PFSK-1 (cell line): ENCODE measurements around the gene ROBO2.

Experiments used
- FOXP2 ChIP-seq: optimal IDR thresholded peaks from 2 replicates; pipeline ENCODE3; 2011; ENCODE audit warnings: borderline replicate concordance, control low read depth, inconsistent platforms; ENCODE audit not compliant: insufficient read depth; ENCODE audit errors: extremely low read length, extremely low read depth
- POLR2AphosphoS5 ChIP-seq: IDR thresholded peaks from 2 replicates; pipeline ENCODE4 v1.6.1; 2012; ENCODE audit warnings: low read depth, mild to moderate bottlenecking, control low read depth, low read length, moderate library complexity
- SIN3A ChIP-seq: IDR thresholded peaks from 2 replicates; pipeline ENCODE4 v1.6.1; 2012; ENCODE audit warnings: mild to moderate bottlenecking, low read length, moderate library complexity, borderline replicate concordance; ENCODE audit not compliant: insufficient read depth
- TAF1 ChIP-seq: IDR thresholded peaks from 2 replicates; pipeline ENCODE4 v1.6.1; 2012; ENCODE audit warnings: low read length, control low read depth, borderline replicate concordance; ENCODE audit not compliant: insufficient read depth
- TF ChIP-seq, protein P1 (sequence below), 2 experiments: IDR thresholded peaks; 2 replicates each; pipeline versions ENCODE4 v1.6.1 to v1.8.0; 2011 to 2012; ENCODE audit warnings: low read depth in 2 of 2, low read length in 2 of 2, control low read depth in 1 of 2, inconsistent platforms in 1 of 2, mild to moderate bottlenecking in 1 of 2, moderate library complexity in 1 of 2; ENCODE audit not compliant: insufficient read depth in 1 of 2

The ROBO2 gene

DNA sequence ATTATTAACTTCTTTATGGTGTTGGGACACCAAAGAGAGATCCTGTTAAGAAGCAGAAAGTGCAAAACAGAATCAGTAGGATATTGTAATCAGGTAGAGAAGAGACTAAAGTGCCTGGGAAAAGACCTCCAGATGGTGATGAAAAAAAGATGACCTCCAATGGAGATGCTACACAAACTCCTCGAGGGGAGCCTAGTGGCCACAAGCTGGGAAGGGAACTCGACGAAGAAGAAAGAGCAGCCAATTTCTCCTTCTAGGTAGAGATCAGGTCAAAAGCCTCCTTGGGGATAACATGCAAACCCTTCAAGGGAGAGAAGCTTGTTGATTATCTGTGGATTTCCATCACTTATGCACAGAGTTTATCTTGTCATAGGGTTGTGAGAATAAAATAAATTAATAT lies 647.6 kb downstream of the ROBO2 start:
- no peak for TF ChIP-seq SIN3A
- TF ChIP-seq FOXP2: no peak
- TF ChIP-seq POLR2AphosphoS5: no peak
- no peak for TF ChIP-seq TAF1
- TF ChIP-seq, protein P1, sequence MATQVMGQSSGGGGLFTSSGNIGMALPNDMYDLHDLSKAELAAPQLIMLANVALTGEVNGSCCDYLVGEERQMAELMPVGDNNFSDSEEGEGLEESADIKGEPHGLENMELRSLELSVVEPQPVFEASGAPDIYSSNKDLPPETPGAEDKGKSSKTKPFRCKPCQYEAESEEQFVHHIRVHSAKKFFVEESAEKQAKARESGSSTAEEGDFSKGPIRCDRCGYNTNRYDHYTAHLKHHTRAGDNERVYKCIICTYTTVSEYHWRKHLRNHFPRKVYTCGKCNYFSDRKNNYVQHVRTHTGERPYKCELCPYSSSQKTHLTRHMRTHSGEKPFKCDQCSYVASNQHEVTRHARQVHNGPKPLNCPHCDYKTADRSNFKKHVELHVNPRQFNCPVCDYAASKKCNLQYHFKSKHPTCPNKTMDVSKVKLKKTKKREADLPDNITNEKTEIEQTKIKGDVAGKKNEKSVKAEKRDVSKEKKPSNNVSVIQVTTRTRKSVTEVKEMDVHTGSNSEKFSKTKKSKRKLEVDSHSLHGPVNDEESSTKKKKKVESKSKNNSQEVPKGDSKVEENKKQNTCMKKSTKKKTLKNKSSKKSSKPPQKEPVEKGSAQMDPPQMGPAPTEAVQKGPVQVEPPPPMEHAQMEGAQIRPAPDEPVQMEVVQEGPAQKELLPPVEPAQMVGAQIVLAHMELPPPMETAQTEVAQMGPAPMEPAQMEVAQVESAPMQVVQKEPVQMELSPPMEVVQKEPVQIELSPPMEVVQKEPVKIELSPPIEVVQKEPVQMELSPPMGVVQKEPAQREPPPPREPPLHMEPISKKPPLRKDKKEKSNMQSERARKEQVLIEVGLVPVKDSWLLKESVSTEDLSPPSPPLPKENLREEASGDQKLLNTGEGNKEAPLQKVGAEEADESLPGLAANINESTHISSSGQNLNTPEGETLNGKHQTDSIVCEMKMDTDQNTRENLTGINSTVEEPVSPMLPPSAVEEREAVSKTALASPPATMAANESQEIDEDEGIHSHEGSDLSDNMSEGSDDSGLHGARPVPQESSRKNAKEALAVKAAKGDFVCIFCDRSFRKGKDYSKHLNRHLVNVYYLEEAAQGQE (IDR thresholded peaks at IDR 0.05; ENCODE audit: insufficient read depth in 1 of 2, low read depth in 2 of 2, low read length in 2 of 2): no peak

DNA sequence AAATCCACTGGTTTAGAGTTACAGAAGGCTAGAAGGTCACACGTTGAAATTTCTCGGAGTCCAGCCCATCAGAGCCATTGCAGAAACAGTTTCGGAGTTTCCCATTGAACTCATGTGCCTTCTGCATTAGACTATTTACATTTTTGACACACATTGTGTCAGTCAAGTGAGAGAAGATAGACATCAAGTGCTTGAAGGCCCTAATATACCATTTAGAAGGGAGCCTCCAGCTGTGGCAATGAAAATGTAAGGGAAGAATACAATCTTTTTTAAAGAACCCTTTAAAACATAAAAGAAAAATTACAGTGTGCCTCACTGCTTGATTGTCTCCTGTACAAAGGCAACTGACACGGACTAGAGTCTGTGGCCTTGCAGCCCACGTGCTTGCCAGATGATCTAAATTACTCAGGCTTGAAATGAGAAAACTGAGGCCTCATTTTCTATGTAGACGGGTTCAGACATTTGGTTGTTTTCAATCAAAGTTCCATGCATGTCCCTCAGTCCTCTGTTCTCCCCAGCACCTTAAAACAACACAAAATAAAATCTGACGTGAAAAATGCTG lies 650.5 kb downstream of the ROBO2 start:
- TF ChIP-seq TAF1: no peak
- TF ChIP-seq SIN3A: no peak
- no peak for TF ChIP-seq FOXP2
- TF ChIP-seq, protein P1 (IDR thresholded peaks at IDR 0.05; ENCODE audit: insufficient read depth in 1 of 2, low read depth in 2 of 2, low read length in 2 of 2): no peak
- TF ChIP-seq POLR2AphosphoS5: no peak

DNA sequence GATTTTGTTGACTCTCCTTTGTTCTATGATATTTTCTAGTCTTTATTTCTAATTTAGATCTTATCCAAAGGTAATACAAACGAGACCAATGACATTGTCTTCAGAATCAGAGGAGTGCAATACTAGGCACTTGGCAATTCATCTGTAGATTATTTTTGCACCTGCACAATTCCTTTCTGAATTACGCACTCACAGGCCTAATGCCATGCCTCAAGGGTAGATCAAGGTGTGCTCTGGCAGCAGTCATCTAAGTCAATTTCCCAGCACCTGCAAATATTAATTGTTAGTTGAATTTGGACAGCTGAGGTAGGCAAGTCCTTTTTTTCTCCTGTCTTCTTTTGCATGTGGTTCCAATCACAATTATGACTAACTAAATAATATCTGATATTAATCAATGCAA lies 653.2 kb downstream of the ROBO2 start:
- no peak for TF ChIP-seq SIN3A

DNA sequence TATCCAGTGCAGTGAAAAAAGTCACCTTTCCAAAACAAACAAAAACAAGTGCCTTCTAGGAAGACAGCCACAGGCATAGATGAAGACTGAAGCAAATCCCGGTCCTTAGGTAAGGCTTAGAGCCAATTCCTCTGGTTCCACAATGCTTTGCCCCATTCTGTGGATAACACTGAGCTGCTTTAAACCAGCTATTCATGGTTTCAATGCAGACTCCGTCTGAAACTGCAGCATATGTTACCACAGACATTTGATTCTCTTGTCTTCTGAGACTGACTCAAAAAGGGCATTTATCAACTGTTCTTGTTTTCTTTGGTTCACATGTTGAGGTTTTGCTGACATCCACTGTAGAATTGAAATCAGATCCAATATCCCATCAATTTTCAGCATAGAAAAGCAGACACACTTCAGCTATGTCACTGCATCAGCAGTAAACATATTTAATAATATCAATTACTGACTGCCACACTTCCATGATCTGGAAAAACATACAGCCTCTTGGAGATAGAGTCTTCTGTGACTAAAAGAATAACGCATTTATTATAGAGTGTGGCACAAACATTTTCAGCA lies 659.3 kb downstream of the ROBO2 start:
- TF ChIP-seq, protein P1 (IDR thresholded peaks at IDR 0.05; ENCODE audit: insufficient read depth in 1 of 2, low read depth in 2 of 2, low read length in 2 of 2): no peak
- TF ChIP-seq SIN3A: no peak
- no peak for TF ChIP-seq POLR2AphosphoS5
- TF ChIP-seq FOXP2: no peak
- TF ChIP-seq TAF1: no peak
